Ishikawa (cell line): ENCODE data around the gene COL3A1.

Source experiments
- CEBPB ChIP-seq: IDR thresholded peaks from 2 replicates; pipeline ENCODE4 v1.6.1; 2012
- CREB1 ChIP-seq: IDR thresholded peaks from 2 replicates; pipeline ENCODE4 v1.6.1; 2012; ENCODE audit warnings: low read depth
- EGR1 ChIP-seq: IDR thresholded peaks from 2 replicates; pipeline ENCODE4 v1.6.1; 2012
- EP300 ChIP-seq: IDR thresholded peaks from 2 replicates; pipeline ENCODE4 v1.6.1; 2012; ENCODE audit warnings: borderline replicate concordance
- FOXM1 ChIP-seq: IDR thresholded peaks from 2 replicates; pipeline ENCODE4 v1.6.1; 2012; ENCODE audit warnings: low read depth, borderline replicate concordance
- MAX ChIP-seq: IDR thresholded peaks from 2 replicates; pipeline ENCODE4 v1.6.1; 2012
- NFIC ChIP-seq: IDR thresholded peaks from 2 replicates; pipeline ENCODE4 v1.6.1; 2012
- RAD21 ChIP-seq: IDR thresholded peaks from 2 replicates; pipeline ENCODE4 v1.6.1; 2012; ENCODE audit warnings: low read depth
- REST ChIP-seq: IDR thresholded peaks from 2 replicates; pipeline ENCODE4 v1.6.1; 2012; ENCODE audit warnings: low read depth, mild to moderate bottlenecking
- TCF12 ChIP-seq: IDR thresholded peaks from 2 replicates; pipeline ENCODE4 v1.6.1; 2012; ENCODE audit warnings: low read depth
- TEAD4 ChIP-seq: IDR thresholded peaks from 2 replicates; pipeline ENCODE4 v1.6.1; 2012
- USF1 ChIP-seq: IDR thresholded peaks from 2 replicates; pipeline ENCODE4 v1.6.1; 2012
- YY1 ChIP-seq: IDR thresholded peaks from 2 replicates; pipeline ENCODE4 v1.6.1; 2012; ENCODE audit warnings: low read depth
- ZBTB7A ChIP-seq: IDR thresholded peaks from 2 replicates; pipeline ENCODE4 v1.6.1; 2012; ENCODE audit warnings: low read depth

- TF ChIP-seq RAD21 (no peak), MAX (no peak), REST (no peak), CEBPB (no peak), ZBTB7A (no peak), NFIC (no peak), TCF12 (no peak), EP300 (no peak), CREB1 (no peak), TEAD4 (no peak), FOXM1 (no peak), EGR1 (no peak), USF1 (no peak), YY1 (no peak)
Observed at GRCh38 chr2:188956961-188957360, 17.2 kb upstream of the COL3A1 start.
